GM06990 (cell line): ENCODE measurements around the gene DDX10.

Source experiments
- DNase-seq: peaks from one replicate; pipeline ENCODE4 v3.0.0-alpha.2; 2011; ENCODE audit not compliant: insufficient read length; ENCODE audit errors: extremely low read depth
- H3K27me3 ChIP-seq: replicated peaks from 2 replicates; pipeline ENCODE4 v1.6.0; 2011; ENCODE audit warnings: low read length; ENCODE audit not compliant: control insufficient read depth, insufficient read depth
- H3K36me3 ChIP-seq: 2 replicates; pipeline ENCODE4 v1.5.1; 2011; ENCODE audit warnings: low read length; ENCODE audit not compliant: control insufficient read depth, insufficient read depth
- H3K4me3 ChIP-seq: replicated peaks from 2 replicates; pipeline ENCODE4 v1.5.1; 2011; ENCODE audit warnings: low read depth, mild to moderate bottlenecking, control low read depth, low read length
- TF ChIP-seq, protein P1 (sequence below): IDR thresholded peaks from 2 replicates; pipeline ENCODE4 v1.5.1; 2011; ENCODE audit warnings: low read length, control low read depth, mild to moderate bottlenecking, inconsistent platforms; ENCODE audit not compliant: insufficient read depth, poor library complexity, severe bottlenecking

Gene DDX10

DNA sequence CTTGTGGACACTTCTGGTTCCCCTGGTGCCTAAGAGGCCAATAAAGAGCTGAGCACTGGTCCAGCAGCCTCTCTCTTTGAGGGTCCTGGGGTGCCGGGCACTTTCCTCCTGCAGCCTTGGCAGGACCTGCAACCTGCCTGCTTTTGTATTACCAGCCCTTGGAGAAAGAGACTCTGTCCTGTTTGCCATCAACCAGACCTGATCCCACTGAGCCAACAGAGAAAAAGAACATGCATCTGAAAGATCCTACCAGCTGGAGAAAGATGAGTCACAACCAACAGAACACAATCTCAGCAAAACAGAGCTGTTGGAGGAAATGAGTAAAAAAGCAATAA is 321.0 kb downstream of the DDX10 start:
- no peak overlapping the region for H3K4me3 ChIP-seq
- H3K27me3 ChIP-seq, result no peaks in the 10 kb centered on the region
- no peaks in the 10 kb centered on the region for H3K36me3 ChIP-seq
- no peak for DNase-seq
- TF ChIP-seq, protein P1, sequence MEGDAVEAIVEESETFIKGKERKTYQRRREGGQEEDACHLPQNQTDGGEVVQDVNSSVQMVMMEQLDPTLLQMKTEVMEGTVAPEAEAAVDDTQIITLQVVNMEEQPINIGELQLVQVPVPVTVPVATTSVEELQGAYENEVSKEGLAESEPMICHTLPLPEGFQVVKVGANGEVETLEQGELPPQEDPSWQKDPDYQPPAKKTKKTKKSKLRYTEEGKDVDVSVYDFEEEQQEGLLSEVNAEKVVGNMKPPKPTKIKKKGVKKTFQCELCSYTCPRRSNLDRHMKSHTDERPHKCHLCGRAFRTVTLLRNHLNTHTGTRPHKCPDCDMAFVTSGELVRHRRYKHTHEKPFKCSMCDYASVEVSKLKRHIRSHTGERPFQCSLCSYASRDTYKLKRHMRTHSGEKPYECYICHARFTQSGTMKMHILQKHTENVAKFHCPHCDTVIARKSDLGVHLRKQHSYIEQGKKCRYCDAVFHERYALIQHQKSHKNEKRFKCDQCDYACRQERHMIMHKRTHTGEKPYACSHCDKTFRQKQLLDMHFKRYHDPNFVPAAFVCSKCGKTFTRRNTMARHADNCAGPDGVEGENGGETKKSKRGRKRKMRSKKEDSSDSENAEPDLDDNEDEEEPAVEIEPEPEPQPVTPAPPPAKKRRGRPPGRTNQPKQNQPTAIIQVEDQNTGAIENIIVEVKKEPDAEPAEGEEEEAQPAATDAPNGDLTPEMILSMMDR, result no peak
